Stimulated activated CD4-positive, alpha-beta T cell treated with anti-CD3 and anti-CD28 coated beads, Interleukin-4, amount 100 ng/mL, for 4 hours (primary cell): Measurements from ENCODE around the gene LRRC3C.

Experiments
- DNase-seq, 2 experiments: peaks; one replicate each; pipeline ENCODE4 v3.0.0-alpha.2; 2020

LRRC3C gene

DNA sequence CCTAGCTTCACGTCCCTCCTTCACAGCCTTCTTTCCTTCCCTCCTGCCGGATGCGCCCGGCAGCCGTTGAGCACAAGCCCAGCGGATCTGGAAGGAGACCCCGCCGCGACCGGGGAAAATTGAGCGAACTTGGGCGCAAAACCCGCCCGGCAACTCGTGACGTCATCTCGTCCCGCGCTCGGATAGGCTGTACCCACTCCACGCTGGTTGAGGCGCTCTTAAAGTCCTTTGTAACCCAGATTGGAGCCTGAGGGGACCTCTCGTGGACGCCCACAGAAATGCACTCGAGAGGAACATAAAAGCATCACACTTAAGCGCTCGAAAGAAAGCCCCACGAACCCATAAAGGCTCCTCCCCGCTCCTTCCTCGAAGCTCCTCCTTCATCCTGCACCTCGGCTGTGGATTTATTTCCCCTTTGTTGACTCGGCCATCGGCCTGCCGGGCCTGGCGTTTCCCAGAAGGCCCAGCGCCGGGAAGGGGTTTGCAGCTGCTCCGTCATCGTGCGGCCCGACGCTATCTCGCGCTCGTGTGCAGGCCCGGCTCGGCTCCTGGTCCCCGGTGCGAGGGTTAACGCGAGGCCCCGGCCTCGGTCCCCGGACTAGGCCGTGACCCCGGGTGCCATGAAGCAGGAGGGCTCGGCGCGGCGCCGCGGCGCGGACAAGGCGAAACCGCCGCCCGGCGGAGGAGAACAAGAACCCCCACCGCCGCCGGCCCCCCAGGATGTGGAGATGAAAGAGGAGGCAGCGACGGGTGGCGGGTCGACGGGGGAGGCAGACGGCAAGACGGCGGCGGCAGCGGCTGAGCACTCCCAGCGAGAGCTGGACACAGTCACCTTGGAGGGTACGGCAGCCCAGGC is 53.0 kb downstream of the LRRC3C start, which contains the start of gene PSMD3:
Gene PSMD3 (plus strand): TSS at position 457 of the 856 bp plus-strand sequence. CDS start 164 bp downstream, at position 621.
- peak; percentile 94 to 99 for DNase-seq

DNA sequence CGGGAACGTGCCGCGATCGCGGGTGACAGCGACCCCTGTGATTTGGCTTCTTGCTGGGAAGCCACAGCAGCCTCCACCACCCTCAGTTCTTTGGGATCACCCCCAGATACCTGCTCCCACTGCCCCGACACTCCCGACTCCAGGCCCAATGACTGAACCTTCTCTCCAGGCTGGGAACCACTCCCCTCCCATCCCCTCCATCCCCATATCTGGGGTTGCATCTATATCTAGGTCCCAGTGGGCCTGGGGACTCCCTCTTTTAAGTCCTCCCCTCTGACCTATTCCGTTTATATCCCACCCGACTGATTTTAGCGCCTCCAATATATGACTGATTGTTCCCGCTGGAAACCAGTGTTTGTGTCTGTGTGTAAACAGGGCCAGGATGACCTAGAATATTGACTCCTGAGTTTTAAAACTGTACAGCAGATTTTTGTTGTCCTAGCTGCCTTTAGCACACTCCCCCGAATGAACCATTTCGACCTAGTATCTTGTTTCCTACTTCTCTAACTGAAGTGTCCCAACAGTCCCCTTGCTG is 53.7 kb downstream of the LRRC3C start:
- DNase-seq: no peak

DNA sequence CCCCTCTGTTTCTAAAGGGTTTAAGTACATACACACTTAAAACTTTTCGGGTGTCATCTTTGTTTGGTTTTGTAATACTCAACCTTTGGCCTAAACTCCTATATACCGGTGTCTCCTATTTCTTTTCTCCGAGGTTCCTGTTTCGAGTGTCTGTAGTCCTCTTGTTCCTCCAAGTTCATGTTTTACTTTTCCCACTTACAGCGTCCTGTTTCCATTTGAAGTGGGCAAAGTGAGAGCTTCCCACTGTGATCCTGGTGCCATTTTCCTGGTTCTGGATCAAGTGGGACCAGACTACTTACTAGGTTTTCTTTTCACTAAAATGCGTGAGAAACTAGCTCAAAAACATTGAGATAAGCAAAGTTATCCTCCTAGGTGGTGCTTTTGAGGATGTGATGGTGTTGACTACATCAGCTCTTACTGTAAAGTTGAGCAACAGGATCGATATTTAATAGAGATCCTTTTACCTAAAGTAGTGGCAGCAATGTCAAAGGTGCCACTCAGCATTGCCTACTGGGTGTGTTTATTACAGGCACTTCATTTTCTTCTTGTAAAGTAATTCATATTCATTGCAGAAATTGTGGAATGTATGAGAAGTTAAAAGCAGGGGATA is 54.3 kb downstream of the LRRC3C start:
- DNase-seq: no peak

DNA sequence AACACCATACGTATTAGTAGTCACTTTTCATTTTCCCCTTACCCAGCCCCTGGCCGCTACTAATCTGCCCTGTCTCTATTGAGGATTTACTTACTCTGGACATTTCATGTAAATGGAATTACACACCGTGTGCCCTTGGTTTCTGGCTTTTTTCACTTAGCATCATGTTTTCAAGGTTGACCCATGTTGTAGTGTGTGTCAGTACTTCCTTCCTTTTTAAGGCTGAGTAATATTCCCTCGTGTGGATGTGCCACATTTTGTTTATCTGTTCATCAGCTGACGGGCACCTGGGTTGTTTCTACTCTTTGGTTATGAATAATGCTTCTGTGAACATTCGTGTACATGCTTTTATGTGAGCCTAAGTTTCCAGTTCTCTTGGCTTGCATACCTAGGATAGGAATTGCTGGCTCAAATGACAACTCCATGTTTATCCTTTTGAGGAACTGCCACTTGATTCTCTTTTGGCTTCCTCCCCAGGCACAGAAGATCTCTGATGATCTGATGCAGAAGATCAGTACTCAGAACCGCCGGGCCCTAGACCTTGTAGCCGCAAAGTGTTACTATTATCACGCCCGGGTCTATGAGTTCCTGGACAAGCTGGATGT is 60.8 kb downstream of the LRRC3C start:
- DNase-seq: no peak

DNA sequence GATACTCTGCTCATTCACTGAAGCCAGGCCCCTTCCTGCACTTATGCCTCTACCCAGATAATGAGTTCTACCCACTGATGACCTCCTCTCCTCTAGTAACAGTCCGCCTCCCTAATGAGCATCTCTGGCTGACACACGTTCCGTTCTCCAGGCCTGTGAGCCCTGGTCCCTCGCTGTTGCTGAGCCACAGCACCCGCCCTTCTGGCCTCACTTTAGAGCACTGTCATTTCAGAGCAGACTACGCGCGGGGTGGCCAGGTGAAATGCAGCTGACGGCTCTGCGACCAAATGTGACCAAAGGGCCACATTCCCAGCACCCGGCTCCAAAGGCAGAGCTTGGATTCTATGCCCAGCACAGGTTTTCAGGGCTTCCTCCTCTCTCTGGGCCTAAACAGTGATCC is 66.9 kb downstream of the LRRC3C start:
- DNase-seq: no peak
